Activated CD8-positive, alpha-beta T cell treated with anti-CD3 and anti-CD28 coated beads, Interleukin-2, amount 10 ng/mL, durations not matched to agents 7 days and 5 days (primary cell): Measurements from ENCODE around the gene HCFC1. TPM values are rescaled to one million over a fixed set of nuclear protein-coding genes. Genes with fewer than 3 reads are reported as not detected.
A peak's percentile ranks its signal among the peaks of the same experiment; 100 is the strongest.

Source experiments
- ATAC-seq: fragments of 150-1000 bp; cut with Tn5 transposase; one replicate; pipeline ENCODE4 v1.10.0; 2021; ENCODE audit warnings: moderate library complexity
- CTCF ChIA-PET: fragments of 350-600 bp; sonication (Branson Sonifier 250); formaldehyde crosslinking; loops from one replicate; lab custom pipeline; 2021; ENCODE audit warnings: antibody characterized with exemption; lab: Charles Lee
- POLR2A ChIA-PET: fragments of 350-600 bp; sonication (Branson Sonifier 250); formaldehyde crosslinking; loops from one replicate; lab custom pipeline; 2021; ENCODE audit warnings: antibody characterized with exemption; lab: Charles Lee
- DNase-seq: peaks from one replicate; pipeline ENCODE4 v3.0.0-alpha.2; 2020
- H3K27ac Mint-ChIP-seq: one replicate; pipeline ENCODE4 v1.8.0; 2021; ENCODE audit warnings: mild to moderate bottlenecking, mixed read lengths
- H3K27me3 Mint-ChIP-seq: one replicate; pipeline ENCODE4 v1.8.0; 2021; ENCODE audit warnings: low read depth, mixed read lengths
- H3K36me3 Mint-ChIP-seq: one replicate; pipeline ENCODE4 v1.8.0; 2021; ENCODE audit warnings: low read depth, mixed read lengths
- H3K4me1 Mint-ChIP-seq: one replicate; pipeline ENCODE4 v1.8.0; 2021; ENCODE audit warnings: low read depth, mixed read lengths
- H3K4me3 Mint-ChIP-seq: one replicate; pipeline ENCODE4 v1.8.0; 2021; ENCODE audit warnings: mild to moderate bottlenecking, mixed read lengths
- H3K9me3 Mint-ChIP-seq: one replicate; pipeline ENCODE4 v1.8.0; 2022; ENCODE audit warnings: mixed read lengths; ENCODE audit not compliant: insufficient read depth
- total RNA-seq, 2 experiments: library from RNA; stranded (reverse); gene quantifications; one replicate each; pipeline ENCODE4 v1.2.3, GENCODE V29; 2021

HCFC1 gene
- total RNA-seq, 2 experiments from 2014 or later: 141 to 146 TPM

GRCh38 chrX:153972368-153973126 is 929 bp upstream of the HCFC1 start, which contains the start of gene TMEM187:
Gene TMEM187 (plus strand): TSS chrX:153972754. CDS start chrX:153982063, 9,309 bp downstream.
- POLR2A ChIA-PET: interaction anchor here (0.8 to 9.0 kb wide), 6 partner anchors 11 to 359 kb away, joined by 3 to 117 read pairs (median 6); partner anchors contain the start of gene ARHGAP4
- Mint-ChIP-seq H3K4me3 (peak within 1 kb of the TSS; percentile 100), H3K9me3 (no peaks in the 10 kb centered on the region), H3K36me3 (peaks cover 40% of the 10 kb centered on the region), H3K27ac (peak within 1 kb of the TSS; percentile 100), H3K4me1 (peaks cover 23% of the 10 kb centered on the region), H3K27me3 (no peaks in the 10 kb centered on the region)
- CTCF ChIA-PET: interaction anchor here (1.5 to 7.0 kb wide), 3 partner anchors 8 to 48 kb away, joined by 5 to 37 read pairs (median 6); partner anchors contain the start of gene ARHGAP4
- DNase-seq (peak; percentile 93), ATAC-seq (peak; percentile 50)

GRCh38 chrX:153971124-153971449 is 531 bp downstream of the HCFC1 start:
- POLR2A ChIA-PET: interaction anchor here (0.6 to 9.0 kb wide), 7 partner anchors 12 to 441 kb away, joined by 3 to 117 read pairs (median 6); partner anchors contain the start of gene ARHGAP4
- Mint-ChIP-seq H3K36me3 (peaks cover 44% of the 10 kb centered on the region), H3K4me3 (peak overlapping the region; percentile 100), H3K9me3 (no peaks in the 10 kb centered on the region), H3K4me1 (peaks cover 38% of the 10 kb centered on the region), H3K27me3 (no peaks in the 10 kb centered on the region), H3K27ac (peak overlapping the region; percentile 100)
- CTCF ChIA-PET: interaction anchor here (1.0 to 7.0 kb wide), 5 partner anchors 10 to 46 kb away, joined by 4 to 37 read pairs (median 5); partner anchors contain the start of gene ARHGAP4
- peak; percentile 39 for ATAC-seq
- peak; percentile 89 for DNase-seq

- Mint-ChIP-seq H3K27me3 (no peaks in the 10 kb centered on the region), H3K27ac (peak overlapping the region; percentile 100), H3K4me1 (peaks cover 39% of the 10 kb centered on the region), H3K36me3 (peaks cover 44% of the 10 kb centered on the region), H3K4me3 (peak overlapping the region; percentile 100), H3K9me3 (no peaks in the 10 kb centered on the region)
- ChIA-PET POLR2A (interaction anchor here (0.5 to 9.0 kb wide), 10 partner anchors 13 to 442 kb away, joined by 3 to 117 read pairs (median 5); partner anchors contain the start of gene ARHGAP4), CTCF (interaction anchor here (0.6 to 7.0 kb wide), 6 partner anchors 10 to 46 kb away, joined by 4 to 37 read pairs (median 5); partner anchors contain the start of gene ARHGAP4)
- ATAC-seq: peak; percentile 6
- peak; percentile 69 for DNase-seq
Measured at GRCh38 chrX:153970357-153971123, 1.1 kb downstream of the HCFC1 start.

DNA sequence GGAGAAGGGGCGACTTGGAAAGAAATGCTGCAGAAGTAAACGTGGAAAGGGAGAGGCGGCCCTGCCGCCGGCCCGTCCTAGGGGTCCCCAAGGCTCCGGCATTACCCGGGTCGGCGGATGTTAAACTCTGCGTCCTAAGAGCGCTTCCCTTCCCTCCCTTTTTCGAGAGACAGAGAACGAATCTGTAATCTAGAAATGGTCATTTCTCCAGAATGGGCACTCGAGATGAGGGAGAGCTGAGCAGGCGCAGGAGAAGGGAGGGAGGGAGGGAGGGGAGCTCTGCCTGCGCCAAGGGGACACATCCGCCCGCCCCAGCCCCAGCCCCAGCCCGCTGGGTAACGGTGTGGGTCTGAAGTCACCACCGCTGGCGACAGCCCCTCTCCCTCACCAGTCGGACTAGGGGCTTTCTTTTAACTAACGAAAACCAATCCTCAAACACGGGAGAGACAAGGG is 1.7 kb downstream of the HCFC1 start:
- H3K9me3 Mint-ChIP-seq: no peaks in the 10 kb centered on the region
- ChIA-PET CTCF (interaction anchor here (0.6 to 7.0 kb wide), 3 partner anchors 16 to 45 kb away, joined by 4 to 37 read pairs (median 5); partner anchors contain the start of gene ARHGAP4), POLR2A (interaction anchor here (1.4 to 9.0 kb wide), 4 partner anchors 13 to 50 kb away, joined by 3 to 117 read pairs (median 48); partner anchors contain the start of gene ARHGAP4)
- H3K36me3 Mint-ChIP-seq: peaks cover 44% of the 10 kb centered on the region
- peak overlapping the region; percentile 100 for H3K4me3 Mint-ChIP-seq
- no peak for ATAC-seq
- no peaks in the 10 kb centered on the region for H3K27me3 Mint-ChIP-seq
- DNase-seq: peak; percentile 24
- peaks cover 41% of the 10 kb centered on the region for H3K4me1 Mint-ChIP-seq
- H3K27ac Mint-ChIP-seq: peak overlapping the region; percentile 100

DNA sequence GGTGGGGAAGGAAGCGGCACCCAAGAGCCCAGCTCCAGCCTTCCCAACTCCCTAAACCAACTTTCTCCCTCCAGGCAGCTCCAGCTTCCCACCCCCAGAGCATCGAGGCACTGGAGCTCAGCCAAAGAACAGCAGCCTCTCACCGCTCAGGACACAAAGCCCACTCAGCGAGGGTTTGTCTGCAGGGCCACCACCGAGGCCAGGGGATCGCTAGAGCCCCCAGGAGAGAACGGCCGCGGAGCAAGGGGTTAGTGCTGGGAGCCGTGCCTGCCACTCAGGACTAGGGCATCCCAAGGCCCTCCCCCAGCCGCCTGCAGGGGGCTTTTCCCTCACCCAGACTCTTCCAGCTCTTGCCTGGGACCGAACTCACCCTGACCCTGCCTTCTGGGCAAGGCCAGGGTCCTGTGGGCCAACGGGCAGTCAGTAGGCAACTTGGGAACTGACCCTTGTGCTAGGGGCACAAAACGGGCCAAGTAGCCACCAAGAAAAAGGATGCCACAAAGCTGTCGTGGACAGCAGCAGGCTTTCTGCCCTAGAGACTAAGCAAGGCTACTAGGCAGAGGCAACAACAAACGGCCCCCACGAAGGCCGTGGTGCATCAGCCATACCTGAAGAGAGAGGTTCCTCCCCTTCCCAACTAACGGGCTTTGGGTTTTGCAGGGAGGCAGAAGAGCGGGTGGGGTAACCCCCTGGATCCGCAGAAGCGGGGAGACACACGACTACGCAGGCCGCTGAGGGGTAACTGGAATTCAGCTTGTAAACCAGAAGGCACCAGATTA is 2.3 kb downstream of the HCFC1 start:
- Mint-ChIP-seq H3K4me1 (peaks cover 37% of the 10 kb centered on the region), H3K4me3 (peak overlapping the region; percentile 100), H3K27ac (peak overlapping the region; percentile 100), H3K36me3 (peaks cover 41% of the 10 kb centered on the region), H3K27me3 (no peaks in the 10 kb centered on the region), H3K9me3 (no peaks in the 10 kb centered on the region)
- DNase-seq (peak; percentile 21), ATAC-seq (no peak)
- ChIA-PET POLR2A (interaction anchor here (0.6 to 9.0 kb wide), 5 partner anchors 14 to 124 kb away, joined by 3 to 117 read pairs (median 6); partner anchors contain the start of gene ARHGAP4), CTCF (interaction anchor here (4.7 to 7.0 kb wide), 2 partner anchors 22 to 44 kb away, joined by 29 to 37 read pairs; partner anchors contain the start of gene ARHGAP4)

GRCh38 chrX:153968754-153969124 is 2.9 kb downstream of the HCFC1 start:
- POLR2A ChIA-PET: interaction anchor here (0.6 to 9.0 kb wide), 5 partner anchors 8 to 124 kb away, joined by 3 to 117 read pairs (median 6); partner anchors contain the start of gene ARHGAP4
- DNase-seq (peak; percentile 54), ATAC-seq (no peak)
- CTCF ChIA-PET: interaction anchor here (1.0 to 7.0 kb wide), 3 partner anchors 21 to 206 kb away, joined by 3 to 37 read pairs (median 29); partner anchors contain the start of gene ARHGAP4
- H3K27ac Mint-ChIP-seq: peak overlapping the region; percentile 100
- no peaks in the 10 kb centered on the region for H3K9me3 Mint-ChIP-seq
- no peaks in the 10 kb centered on the region for H3K27me3 Mint-ChIP-seq
- peaks cover 31% of the 10 kb centered on the region for H3K4me1 Mint-ChIP-seq
- H3K4me3 Mint-ChIP-seq: peak overlapping the region; percentile 100
- peaks cover 41% of the 10 kb centered on the region for H3K36me3 Mint-ChIP-seq

DNA sequence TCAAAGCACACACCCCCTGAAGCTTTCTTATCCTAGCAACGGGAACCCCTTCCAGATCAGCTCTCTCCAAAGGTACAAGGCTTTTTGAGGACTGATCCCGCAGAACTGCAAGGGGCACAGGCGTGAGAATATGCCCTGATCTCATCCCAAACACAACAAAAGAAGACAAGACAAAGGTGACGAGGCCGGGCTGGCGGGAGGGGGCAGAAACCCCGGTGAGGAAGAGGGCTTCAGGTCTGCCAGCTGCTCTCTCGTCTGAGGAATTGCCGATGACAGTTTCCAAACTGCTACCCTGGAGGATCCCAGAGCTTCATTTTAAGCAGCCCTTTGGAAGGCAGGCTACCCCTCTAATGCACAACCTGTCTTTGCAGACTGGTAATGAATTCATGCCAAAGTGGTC is 3.4 kb downstream of the HCFC1 start:
- Mint-ChIP-seq H3K36me3 (peaks cover 37% of the 10 kb centered on the region), H3K27me3 (no peaks in the 10 kb centered on the region), H3K27ac (peak overlapping the region; percentile 100), H3K4me3 (peak overlapping the region; percentile 100), H3K4me1 (peaks cover 28% of the 10 kb centered on the region), H3K9me3 (no peaks in the 10 kb centered on the region)
- CTCF ChIA-PET: interaction anchor here (1.0 to 7.0 kb wide), 4 partner anchors 15 to 205 kb away, joined by 3 to 37 read pairs (median 22); partner anchors contain the start of gene ARHGAP4
- DNase-seq (no peak), ATAC-seq (no peak)
- POLR2A ChIA-PET: interaction anchor here (0.7 to 9.0 kb wide), 6 partner anchors 9 to 46 kb away, joined by 3 to 117 read pairs (median 4); partner anchors contain the start of gene ARHGAP4

DNA sequence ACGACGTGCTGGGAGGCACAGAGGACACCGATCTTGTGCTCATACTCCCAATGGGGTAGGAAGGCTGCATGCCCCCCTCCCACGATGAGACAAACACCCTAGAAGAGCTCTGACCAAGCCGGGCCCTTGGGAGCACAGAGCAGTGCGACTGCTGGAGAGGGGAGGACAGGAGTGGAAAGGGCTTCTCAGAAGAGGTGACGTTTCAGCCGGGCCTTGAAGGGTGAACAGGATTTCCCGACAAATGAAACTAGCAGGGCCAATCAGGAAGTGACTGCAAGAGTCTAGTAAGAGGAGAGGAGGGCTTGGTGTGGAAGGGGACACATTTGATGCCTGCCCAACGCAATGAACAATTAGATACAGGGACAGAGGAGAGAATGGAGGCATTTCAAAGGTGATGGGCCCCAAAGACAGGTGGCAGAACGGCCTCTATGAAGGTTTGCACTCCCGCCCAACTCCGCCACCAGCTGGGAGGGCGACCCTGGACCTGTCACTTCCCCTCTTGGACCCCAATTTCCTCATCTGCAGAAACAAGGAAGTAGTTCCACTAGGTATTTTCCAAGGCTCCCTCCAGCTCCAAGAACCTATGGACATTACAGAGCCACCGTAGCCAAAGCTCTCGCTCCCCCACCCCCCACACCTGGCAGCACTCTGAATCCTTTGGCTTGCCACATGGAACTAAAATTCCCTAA is 3.9 kb downstream of the HCFC1 start:
- Mint-ChIP-seq H3K9me3 (no peaks in the 10 kb centered on the region), H3K4me3 (peak overlapping the region; percentile 100), H3K4me1 (peaks cover 28% of the 10 kb centered on the region), H3K27ac (peak overlapping the region; percentile 100), H3K27me3 (no peaks in the 10 kb centered on the region), H3K36me3 (peaks cover 37% of the 10 kb centered on the region)
- ChIA-PET CTCF (interaction anchor here (1.0 to 7.0 kb wide), 6 partner anchors 14 to 204 kb away, joined by 3 to 37 read pairs (median 10); partner anchors contain the start of gene ARHGAP4), POLR2A (interaction anchor here (0.6 to 9.0 kb wide), 9 partner anchors 9 to 240 kb away, joined by 3 to 117 read pairs (median 3); partner anchors contain the start of gene ARHGAP4)
- DNase-seq: peak; percentile 67
- ATAC-seq: peak; percentile 3

- no peaks in the 10 kb centered on the region for H3K9me3 Mint-ChIP-seq
- ChIA-PET POLR2A (interaction anchor here (0.6 to 9.0 kb wide), 8 partner anchors 10 to 240 kb away, joined by 3 to 117 read pairs (median 4); partner anchors contain the start of gene ARHGAP4), CTCF (interaction anchor here (1.4 to 7.0 kb wide), 6 partner anchors 14 to 203 kb away, joined by 3 to 37 read pairs (median 10); partner anchors contain the start of genes ARHGAP4 and PLXNB3)
- H3K4me3 Mint-ChIP-seq: peak overlapping the region; percentile 100
- H3K27me3 Mint-ChIP-seq: no peaks in the 10 kb centered on the region
- peak overlapping the region; percentile 100 for H3K27ac Mint-ChIP-seq
- DNase-seq: no peak
- ATAC-seq: no peak
- H3K4me1 Mint-ChIP-seq: peaks cover 28% of the 10 kb centered on the region
- H3K36me3 Mint-ChIP-seq: peaks cover 43% of the 10 kb centered on the region
Measured at GRCh38 chrX:153966841-153967535, 4.6 kb downstream of the HCFC1 start.
